ENCODE measurements around the gene SMLR1. TPM values are rescaled to one million over a fixed set of nuclear protein-coding genes. Genes with fewer than 3 reads are reported as not detected.

Gene SMLR1
- total and polyA plus RNA-seq, 9 of the 15 experiments (the other 6 are each of a cell fraction or from before 2014, with no cell fraction given), result not detected

DNA sequence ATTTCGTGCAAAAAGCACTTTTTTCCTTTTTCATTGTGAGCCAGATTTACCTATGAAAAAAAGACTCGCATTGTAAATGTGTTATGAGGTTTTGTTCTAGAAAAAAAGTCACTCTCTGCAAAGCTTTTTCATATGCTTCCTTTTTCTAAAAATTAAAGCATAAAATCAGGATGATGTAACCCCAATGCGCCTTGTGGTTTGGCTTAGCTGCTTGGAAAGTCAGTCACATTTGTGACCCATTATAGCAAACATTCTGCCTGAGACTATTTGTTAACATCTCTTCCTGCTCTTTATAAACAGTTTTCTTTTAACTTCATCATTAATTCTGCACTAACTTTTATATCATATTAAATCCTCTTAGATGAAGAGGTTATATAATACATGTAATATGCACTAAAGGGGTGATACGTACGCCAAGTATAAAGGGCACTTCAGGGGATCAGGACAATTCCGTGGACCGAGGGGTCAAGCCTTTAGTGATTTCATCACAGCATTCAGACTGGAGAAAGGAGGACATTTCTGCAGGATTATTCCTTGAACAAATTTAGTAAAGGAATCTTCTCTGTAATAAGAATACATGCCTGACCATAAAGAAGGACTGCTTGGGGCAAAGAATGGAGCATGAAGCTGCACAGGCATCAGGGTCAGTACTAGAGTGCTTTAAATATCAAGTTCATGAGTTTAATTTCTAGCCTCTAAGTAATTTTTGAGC lies 48.1 kb upstream of the SMLR1 start (continued):
- TF ChIP-seq ZNF124 (CRISPR knock-in tag; IDR thresholded peaks at IDR 0.05), result no peak

DNA sequence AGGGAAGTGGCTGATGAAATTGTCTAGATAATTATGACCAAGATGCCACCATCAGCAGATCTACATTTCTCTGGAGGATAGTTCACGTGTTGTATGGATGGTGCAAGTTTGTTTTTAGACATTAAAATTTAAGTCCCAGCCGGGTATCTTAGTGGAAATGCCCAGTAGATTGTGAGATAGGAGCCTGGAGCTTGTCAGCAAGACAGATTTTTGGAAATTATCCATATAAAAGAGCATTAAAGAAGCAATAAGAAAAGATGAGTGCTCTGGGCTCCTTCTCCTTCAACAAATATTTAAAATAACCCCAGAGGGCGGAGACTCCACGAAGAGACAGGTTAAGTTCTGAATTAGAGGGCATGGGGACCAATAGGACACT lies 47.6 kb upstream of the SMLR1 start:
- ATAC-seq (no peak), DNase-seq (ENCODE audit: extremely low read depth in 1 of 4, low spot score in 3 of 4) (no peak), FAIRE-seq (no peak)
- H3K36me3 ChIP-seq (ENCODE audit: control insufficient read depth, insufficient read depth, low read length), result no peaks in the 10 kb centered on the region
- POLR2A ChIA-PET, result no interaction called here
- in situ Hi-C loops (cut with MboI), result no loop called here
- TF ChIP-seq ZNF507 (tag; conservative IDR thresholded peaks at IDR 0.05), result no peak
- no peak for TF ChIP-seq CHD1 (IDR thresholded peaks at IDR 0.05; ENCODE audit: low read length)
- TF ChIP-seq SPI1 (IDR thresholded peaks at IDR 0.05; ENCODE audit: borderline replicate concordance, low read depth, low read length), result no peak
- CTCF ChIA-PET (ENCODE audit: low intra/inter-chr PET ratio), result no interaction called here
- no peak overlapping the region for H2AFZ ChIP-seq (ENCODE audit: low read depth, low read length)
- H3K27ac ChIP-seq (ENCODE audit: extremely low read depth, low read depth, low read length), result no peak overlapping the region
- no peaks in the 10 kb centered on the region for H3K9me3 ChIP-seq (replicated peaks; ENCODE audit: control insufficient read depth, insufficient read depth, low read depth, low read length)
- no peaks in the 10 kb centered on the region for H3K4me1 ChIP-seq (replicated peaks in 1 of 2; ENCODE audit: control insufficient read depth in 2 of 2, insufficient read depth in 2 of 2, low read length in 2 of 2)
- H4K20me1 ChIP-seq (replicated peaks; ENCODE audit: control insufficient read depth, insufficient read depth, low read length), result no peaks in the 10 kb centered on the region
- BruUV-seq (replicated peaks), result no TSS peak
- intact Hi-C loops (cut with micrococcal nuclease), result no loop called here
- no peaks in the 10 kb centered on the region for H3K27me3 ChIP-seq (ENCODE audit: control insufficient read depth in 2 of 2, insufficient read depth in 2 of 2, low read length in 2 of 2)
- no peaks in the 10 kb centered on the region for H3K79me2 ChIP-seq (ENCODE audit: control insufficient read depth, insufficient read depth, low read length)
- WGBS (ENCODE audit: insufficient coverage, low coverage, missing lambda C conversion rate), result 2% methylated on average over 4 of the region's 4 CpGs
- H3K4me2 ChIP-seq (ENCODE audit: insufficient read depth, low read length), result no peak overlapping the region
- no peak overlapping the region for H3K9ac ChIP-seq (ENCODE audit: insufficient read depth in 1 of 2, low read depth in 2 of 2, low read length in 2 of 2)
- H3K4me3 ChIP-seq, result no peak overlapping the region
- no peaks in the 10 kb centered on the region for H3K9me1 ChIP-seq (ENCODE audit: control insufficient read depth, insufficient read depth, low read length)

DNA sequence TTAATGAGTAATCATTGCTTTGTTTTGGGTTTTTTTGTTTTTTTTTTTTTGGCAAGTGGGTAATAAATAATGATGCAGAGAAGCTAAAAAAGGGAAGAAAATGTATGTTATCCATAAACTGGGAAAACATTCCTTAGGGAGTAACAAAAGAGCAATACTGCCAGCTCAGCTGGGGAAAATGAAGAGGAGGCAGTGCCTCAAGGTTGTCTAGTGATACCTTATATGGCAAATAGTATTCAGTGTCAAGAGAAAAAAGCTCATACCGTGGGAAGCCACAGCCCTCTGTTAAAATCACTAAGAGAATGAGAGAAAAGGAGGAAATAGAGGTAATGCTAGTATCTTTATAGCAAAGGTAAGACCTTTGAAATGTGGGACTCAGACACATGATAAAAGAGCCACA lies 47.1 kb upstream of the SMLR1 start:
- no peaks in the 10 kb centered on the region for H3K36me3 ChIP-seq (ENCODE audit: control insufficient read depth, insufficient read depth, low read length)
- H3K4me3 ChIP-seq, result no peak overlapping the region
- CTCF ChIA-PET (ENCODE audit: low intra/inter-chr PET ratio), result no interaction called here
- no peaks in the 10 kb centered on the region for H4K20me1 ChIP-seq (replicated peaks; ENCODE audit: control insufficient read depth, insufficient read depth, low read length)
- H3K9ac ChIP-seq (ENCODE audit: insufficient read depth in 1 of 2, low read depth in 2 of 2, low read length in 2 of 2), result no peak overlapping the region
- no peaks in the 10 kb centered on the region for H3K79me2 ChIP-seq (ENCODE audit: control insufficient read depth, insufficient read depth, low read length)
- intact Hi-C loops (cut with micrococcal nuclease) (no loop called here), in situ Hi-C loops (cut with MboI) (no loop called here)
- no peak overlapping the region for H3K4me2 ChIP-seq (ENCODE audit: insufficient read depth, low read length)
- 0% methylated on average over 1 of the region's 1 CpG for WGBS (ENCODE audit: insufficient coverage, low coverage, missing lambda C conversion rate)
- no TSS peak for BruUV-seq (replicated peaks)
- POLR2A ChIA-PET, result no interaction called here
- H3K9me3 ChIP-seq (replicated peaks; ENCODE audit: control insufficient read depth, insufficient read depth, low read depth, low read length), result no peaks in the 10 kb centered on the region
- no peaks in the 10 kb centered on the region for H3K9me1 ChIP-seq (ENCODE audit: control insufficient read depth, insufficient read depth, low read length)
- no peaks in the 10 kb centered on the region for H3K27me3 ChIP-seq (ENCODE audit: control insufficient read depth in 2 of 2, insufficient read depth in 2 of 2, low read length in 2 of 2)
- H3K27ac ChIP-seq (ENCODE audit: extremely low read depth, low read depth, low read length), result no peak overlapping the region
- FAIRE-seq, result no peak
- no peak overlapping the region for H2AFZ ChIP-seq (ENCODE audit: low read depth, low read length)
- no peak for DNase-seq (ENCODE audit: extremely low read depth in 1 of 4, low spot score in 3 of 4)
- no peak for ATAC-seq
- H3K4me1 ChIP-seq (replicated peaks in 1 of 2; ENCODE audit: control insufficient read depth in 2 of 2, insufficient read depth in 2 of 2, low read length in 2 of 2), result no peaks in the 10 kb centered on the region
- TF ChIP-seq, protein P1, sequence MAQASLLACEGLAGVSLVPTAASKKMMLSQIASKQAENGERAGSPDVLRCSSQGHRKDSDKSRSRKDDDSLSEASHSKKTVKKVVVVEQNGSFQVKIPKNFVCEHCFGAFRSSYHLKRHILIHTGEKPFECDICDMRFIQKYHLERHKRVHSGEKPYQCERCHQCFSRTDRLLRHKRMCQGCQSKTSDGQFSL (CRISPR knock-in tag; IDR thresholded peaks at IDR 0.05), result no peak
- TF ChIP-seq, protein P1 (tag; IDR thresholded peaks at IDR 0.05), result no peak
- TF ChIP-seq DPF2 (IDR thresholded peaks at IDR 0.05), result no peak
- no peak for TF ChIP-seq GABPB1 (CRISPR knock-in tag; IDR thresholded peaks at IDR 0.05)
- TF ChIP-seq HDGF (IDR thresholded peaks at IDR 0.05), result no peak
- TF ChIP-seq, protein P2, sequence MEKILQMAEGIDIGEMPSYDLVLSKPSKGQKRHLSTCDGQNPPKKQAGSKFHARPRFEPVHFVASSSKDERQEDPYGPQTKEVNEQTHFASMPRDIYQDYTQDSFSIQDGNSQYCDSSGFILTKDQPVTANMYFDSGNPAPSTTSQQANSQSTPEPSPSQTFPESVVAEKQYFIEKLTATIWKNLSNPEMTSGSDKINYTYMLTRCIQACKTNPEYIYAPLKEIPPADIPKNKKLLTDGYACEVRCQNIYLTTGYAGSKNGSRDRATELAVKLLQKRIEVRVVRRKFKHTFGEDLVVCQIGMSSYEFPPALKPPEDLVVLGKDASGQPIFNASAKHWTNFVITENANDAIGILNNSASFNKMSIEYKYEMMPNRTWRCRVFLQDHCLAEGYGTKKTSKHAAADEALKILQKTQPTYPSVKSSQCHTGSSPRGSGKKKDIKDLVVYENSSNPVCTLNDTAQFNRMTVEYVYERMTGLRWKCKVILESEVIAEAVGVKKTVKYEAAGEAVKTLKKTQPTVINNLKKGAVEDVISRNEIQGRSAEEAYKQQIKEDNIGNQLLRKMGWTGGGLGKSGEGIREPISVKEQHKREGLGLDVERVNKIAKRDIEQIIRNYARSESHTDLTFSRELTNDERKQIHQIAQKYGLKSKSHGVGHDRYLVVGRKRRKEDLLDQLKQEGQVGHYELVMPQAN (IDR thresholded peaks at IDR 0.05; ENCODE audit: borderline replicate concordance), result no peak
- TF ChIP-seq, protein P3, sequence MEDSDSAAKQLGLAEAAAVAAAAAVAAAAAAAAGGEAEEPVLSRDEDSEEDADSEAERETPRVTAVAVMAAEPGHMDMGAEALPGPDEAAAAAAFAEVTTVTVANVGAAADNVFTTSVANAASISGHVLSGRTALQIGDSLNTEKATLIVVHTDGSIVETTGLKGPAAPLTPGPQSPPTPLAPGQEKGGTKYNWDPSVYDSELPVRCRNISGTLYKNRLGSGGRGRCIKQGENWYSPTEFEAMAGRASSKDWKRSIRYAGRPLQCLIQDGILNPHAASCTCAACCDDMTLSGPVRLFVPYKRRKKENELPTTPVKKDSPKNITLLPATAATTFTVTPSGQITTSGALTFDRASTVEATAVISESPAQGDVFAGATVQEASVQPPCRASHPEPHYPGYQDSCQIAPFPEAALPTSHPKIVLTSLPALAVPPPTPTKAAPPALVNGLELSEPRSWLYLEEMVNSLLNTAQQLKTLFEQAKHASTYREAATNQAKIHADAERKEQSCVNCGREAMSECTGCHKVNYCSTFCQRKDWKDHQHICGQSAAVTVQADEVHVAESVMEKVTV (CRISPR knock-in tag; IDR thresholded peaks at IDR 0.05), result no peak

Data from K562 (cell line).